ENCODE measurements around the gene ASIP.

The ASIP gene

GRCh38 chr20:34312544-34313217 lies 71.5 kb downstream of the ASIP start:
- no peak for DNase-seq

- no peak for DNase-seq
Observed at GRCh38 chr20:34315236-34315635, 74.0 kb downstream of the ASIP start.

GRCh38 chr20:34316196-34316814 lies 75.1 kb downstream of the ASIP start:
- no peak for DNase-seq

Measured in cerebellar nuclear complex (tissue), 1 donor.